Neural progenitor cell (in vitro differentiated cells): ENCODE results near the gene NDEL1.

Experiments used
- CTCF ChIP-seq: fragments of 200-600 bp; sonication (generic); IDR thresholded peaks from 2 replicates; pipeline ENCODE4 v1.5.1; 2017; ENCODE audit warnings: antibody characterized with exemption, mild to moderate bottlenecking
- EZH2 ChIP-seq: fragments of 200-600 bp; sonication (generic); IDR thresholded peaks from 2 replicates; pipeline ENCODE4 v1.6.1; 2017; ENCODE audit warnings: antibody characterized with exemption, mild to moderate bottlenecking, moderate library complexity
- EZH2phosphoT487 ChIP-seq: fragments of 200-600 bp; sonication (generic); IDR thresholded peaks from 2 replicates; pipeline ENCODE4 v1.6.1; 2017; ENCODE audit warnings: antibody characterized with exemption

- TF ChIP-seq EZH2phosphoT487 (no peak), CTCF (no peak), EZH2 (no peak)
Measured at GRCh38 chr17:8487130-8487645, 51.5 kb downstream of the NDEL1 start.
